ENCODE measurements around the gene ARHGAP12.

Gene ARHGAP12

DNA sequence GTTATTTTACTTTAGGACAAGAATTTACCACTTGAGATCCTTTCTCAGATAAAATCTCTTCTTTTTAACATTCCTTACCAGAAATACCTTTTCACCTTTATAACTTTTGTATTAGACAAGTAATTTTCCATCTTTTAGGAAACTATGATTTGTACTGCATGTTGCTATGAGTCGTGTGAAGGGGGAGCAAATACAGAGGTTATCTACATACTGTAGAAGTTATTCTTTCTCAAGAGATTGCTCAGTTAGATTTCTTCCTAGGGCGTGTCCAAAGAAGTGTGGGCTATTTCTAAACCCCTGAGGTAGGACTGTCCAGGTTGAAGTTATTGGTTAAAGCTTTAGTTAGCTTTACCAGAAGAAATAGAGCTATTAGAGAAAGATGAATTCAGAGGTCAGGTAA lies 30.2 kb upstream of the ARHGAP12 start:
- no peak overlapping the region for H3K4me3 ChIP-seq (replicated peaks in 1 of 2; ENCODE audit: low read depth in 2 of 2, low read length in 2 of 2)
- TF ChIP-seq, protein P1, sequence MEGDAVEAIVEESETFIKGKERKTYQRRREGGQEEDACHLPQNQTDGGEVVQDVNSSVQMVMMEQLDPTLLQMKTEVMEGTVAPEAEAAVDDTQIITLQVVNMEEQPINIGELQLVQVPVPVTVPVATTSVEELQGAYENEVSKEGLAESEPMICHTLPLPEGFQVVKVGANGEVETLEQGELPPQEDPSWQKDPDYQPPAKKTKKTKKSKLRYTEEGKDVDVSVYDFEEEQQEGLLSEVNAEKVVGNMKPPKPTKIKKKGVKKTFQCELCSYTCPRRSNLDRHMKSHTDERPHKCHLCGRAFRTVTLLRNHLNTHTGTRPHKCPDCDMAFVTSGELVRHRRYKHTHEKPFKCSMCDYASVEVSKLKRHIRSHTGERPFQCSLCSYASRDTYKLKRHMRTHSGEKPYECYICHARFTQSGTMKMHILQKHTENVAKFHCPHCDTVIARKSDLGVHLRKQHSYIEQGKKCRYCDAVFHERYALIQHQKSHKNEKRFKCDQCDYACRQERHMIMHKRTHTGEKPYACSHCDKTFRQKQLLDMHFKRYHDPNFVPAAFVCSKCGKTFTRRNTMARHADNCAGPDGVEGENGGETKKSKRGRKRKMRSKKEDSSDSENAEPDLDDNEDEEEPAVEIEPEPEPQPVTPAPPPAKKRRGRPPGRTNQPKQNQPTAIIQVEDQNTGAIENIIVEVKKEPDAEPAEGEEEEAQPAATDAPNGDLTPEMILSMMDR (IDR thresholded peaks at IDR 0.05; ENCODE audit: low read depth, low read length): no peak
- no peak for DNase-seq (ENCODE audit: low read depth in 2 of 2)

DNA sequence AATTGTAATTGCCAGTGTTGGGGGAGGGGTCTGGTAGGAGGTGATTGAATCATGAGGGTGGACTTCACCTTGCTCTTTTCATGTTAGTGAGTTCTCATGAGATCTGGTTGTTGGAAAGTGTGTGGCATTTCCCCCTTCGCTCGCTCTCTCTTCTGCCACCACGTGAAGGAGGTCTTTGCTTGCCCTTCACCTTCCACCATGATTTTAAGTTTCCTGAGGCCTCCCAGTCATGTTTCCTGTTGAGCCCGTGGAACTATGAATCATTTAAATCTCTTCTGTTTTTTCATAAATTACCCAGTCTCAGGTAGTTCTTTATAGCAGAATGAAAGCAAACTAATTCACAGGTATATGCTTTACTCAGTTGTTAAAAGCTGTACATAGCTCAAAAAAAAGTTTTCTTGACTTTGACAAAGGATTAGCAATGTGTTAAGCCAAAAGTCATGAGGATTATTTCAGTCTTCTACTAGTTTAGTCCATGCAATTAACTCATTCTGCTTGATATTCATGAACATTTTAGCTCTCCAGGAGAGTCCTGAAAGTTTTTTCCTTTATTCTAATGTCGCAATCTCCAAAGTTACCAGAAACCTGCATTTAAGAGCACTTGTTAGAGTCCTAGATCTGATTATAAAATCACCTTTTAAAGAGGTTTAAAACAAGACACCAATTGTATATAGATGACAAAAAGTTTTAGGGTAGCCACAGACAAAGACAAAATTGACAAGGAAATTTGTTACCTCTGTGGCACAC lies 27.7 kb upstream of the ARHGAP12 start:
- H3K4me3 ChIP-seq (replicated peaks in 1 of 2; ENCODE audit: low read depth in 2 of 2, low read length in 2 of 2): no peak overlapping the region
- DNase-seq (ENCODE audit: low read depth in 2 of 2): no peak
- TF ChIP-seq, protein P1 (IDR thresholded peaks at IDR 0.05; ENCODE audit: low read depth, low read length): no peak

DNA sequence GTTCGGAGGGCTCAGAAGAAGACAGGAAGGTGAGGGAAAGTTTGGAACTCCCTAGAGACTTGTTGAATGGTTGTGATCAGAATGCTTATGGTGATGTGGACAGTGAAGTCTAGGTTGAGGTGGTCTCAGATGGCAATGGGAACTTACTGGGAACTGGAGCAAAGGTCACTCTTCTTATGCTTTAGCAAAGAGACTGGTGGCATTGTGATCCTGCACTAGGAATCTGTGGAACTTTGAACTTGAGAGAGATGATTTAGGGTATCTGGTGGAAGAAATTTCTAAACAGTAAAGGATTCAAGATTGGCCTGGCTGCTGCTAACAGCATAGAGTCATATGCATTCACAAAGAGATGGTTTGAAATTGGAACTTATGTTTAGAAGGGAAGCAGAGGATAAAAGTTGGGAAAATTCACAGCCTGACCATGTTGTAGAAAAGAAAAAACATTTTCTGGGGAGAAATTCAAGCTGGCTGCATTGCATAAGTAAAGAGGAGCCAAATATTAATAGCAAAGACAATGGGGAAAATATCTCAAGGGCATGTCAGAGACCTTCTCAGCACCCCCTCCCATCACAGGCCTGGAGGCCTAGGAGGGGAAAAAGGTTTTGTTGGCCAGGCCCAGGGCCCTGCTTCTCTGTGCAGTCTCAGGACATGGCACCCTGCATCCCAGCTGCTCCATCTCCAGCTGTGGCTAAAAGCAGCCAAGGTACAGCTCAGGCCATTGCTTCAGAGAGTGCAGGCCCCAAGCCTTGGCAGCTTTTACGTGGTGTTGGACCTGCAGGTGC lies 26.0 kb upstream of the ARHGAP12 start:
- TF ChIP-seq, protein P1 (IDR thresholded peaks at IDR 0.05; ENCODE audit: low read depth, low read length): no peak
- no peak for DNase-seq (ENCODE audit: low read depth in 2 of 2)
- no peak overlapping the region for H3K4me3 ChIP-seq (replicated peaks in 1 of 2; ENCODE audit: low read depth in 2 of 2, low read length in 2 of 2)

DNA sequence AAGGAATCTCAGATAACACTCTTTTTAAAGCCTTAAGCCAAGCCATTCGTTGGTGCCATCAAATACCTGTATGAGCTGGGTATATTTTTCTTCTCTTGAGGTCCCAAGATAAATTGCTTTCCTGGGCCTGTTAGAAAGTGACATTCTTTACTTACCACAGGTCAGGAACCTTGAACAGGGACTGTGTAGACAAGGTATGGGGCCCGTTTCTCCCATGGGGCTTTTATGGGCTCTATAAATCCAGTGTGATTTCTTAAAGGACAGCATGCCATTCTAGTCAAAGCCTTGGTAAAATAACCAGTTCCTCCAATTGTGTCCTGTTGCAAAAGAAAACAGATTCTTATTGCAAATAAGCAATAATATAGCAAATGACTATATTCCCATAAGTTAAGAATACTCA lies 24.8 kb upstream of the ARHGAP12 start:
- DNase-seq (ENCODE audit: low read depth in 2 of 2): no peak
- H3K4me3 ChIP-seq (replicated peaks in 1 of 2; ENCODE audit: low read depth in 2 of 2, low read length in 2 of 2): no peak overlapping the region
- TF ChIP-seq, protein P1 (IDR thresholded peaks at IDR 0.05; ENCODE audit: low read depth, low read length): no peak

DNA sequence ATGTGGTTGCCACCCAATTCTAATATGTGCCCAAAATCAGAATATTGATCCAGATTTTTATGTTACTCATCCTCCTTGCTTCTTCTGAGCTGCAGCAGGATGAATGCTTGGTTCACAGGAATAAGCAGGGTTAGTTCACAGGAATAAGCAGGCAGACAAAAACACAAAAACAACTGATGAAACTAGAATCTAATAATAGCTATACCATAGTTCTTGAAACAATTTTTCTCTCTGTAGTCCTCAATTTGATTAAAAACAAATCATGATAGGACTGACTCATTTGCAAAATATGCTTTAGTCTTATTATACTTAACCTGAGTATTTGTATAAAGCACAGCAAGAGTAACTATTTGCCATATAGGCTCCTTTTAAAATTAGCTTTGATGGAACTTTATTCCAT lies 24.4 kb upstream of the ARHGAP12 start:
- peak in 1 of 2 donors; percentile 28 for DNase-seq (ENCODE audit: low read depth in 2 of 2)
- TF ChIP-seq, protein P1 (IDR thresholded peaks at IDR 0.05; ENCODE audit: low read depth, low read length): no peak
- H3K4me3 ChIP-seq (replicated peaks in 1 of 2; ENCODE audit: low read depth in 2 of 2, low read length in 2 of 2): no peak overlapping the region

DNA sequence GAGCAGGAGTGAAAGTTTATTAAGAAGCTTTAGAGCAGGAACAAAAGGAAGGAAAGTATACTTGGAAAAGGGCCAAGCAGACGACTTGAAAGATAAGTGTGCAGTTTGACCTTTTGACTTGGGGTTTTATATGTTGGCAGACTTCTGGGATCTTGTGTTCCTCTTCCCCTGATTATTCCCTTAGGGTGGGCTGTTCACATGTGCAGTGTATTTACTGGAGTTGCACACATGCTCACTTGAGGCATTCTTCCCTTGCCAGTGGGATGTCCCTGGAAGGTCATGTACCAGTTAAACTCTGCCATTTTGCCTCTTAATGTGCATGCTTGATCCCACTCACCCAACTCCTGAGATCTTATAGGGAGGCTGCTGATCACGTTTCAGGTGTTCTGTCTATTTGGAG lies 23.4 kb upstream of the ARHGAP12 start:
- TF ChIP-seq, protein P1 (IDR thresholded peaks at IDR 0.05; ENCODE audit: low read depth, low read length): no peak
- no peak overlapping the region for H3K4me3 ChIP-seq (replicated peaks in 1 of 2; ENCODE audit: low read depth in 2 of 2, low read length in 2 of 2)
- DNase-seq (ENCODE audit: low read depth in 2 of 2): peak in 1 of 2 donors; percentile 50

Data from cardiac fibroblast (primary cell).